PFSK-1 (cell line): Measurements from ENCODE around the gene POLR2I.
A peak's percentile ranks its signal among the peaks of the same experiment; 100 is the strongest.

Experiments
- POLR2AphosphoS5 ChIP-seq: IDR thresholded peaks from 2 replicates; pipeline ENCODE4 v1.6.1; 2012; ENCODE audit warnings: low read depth, mild to moderate bottlenecking, control low read depth, low read length, moderate library complexity
- SIN3A ChIP-seq: IDR thresholded peaks from 2 replicates; pipeline ENCODE4 v1.6.1; 2012; ENCODE audit warnings: mild to moderate bottlenecking, low read length, moderate library complexity, borderline replicate concordance; ENCODE audit not compliant: insufficient read depth
- TAF1 ChIP-seq: IDR thresholded peaks from 2 replicates; pipeline ENCODE4 v1.6.1; 2012; ENCODE audit warnings: low read length, control low read depth, borderline replicate concordance; ENCODE audit not compliant: insufficient read depth
- TF ChIP-seq, protein P1 (sequence below), 2 experiments: IDR thresholded peaks; 2 replicates each; pipeline versions ENCODE4 v1.6.1 to v1.8.0; 2011 to 2012; ENCODE audit warnings: low read depth in 2 of 2, low read length in 2 of 2, control low read depth in 1 of 2, inconsistent platforms in 1 of 2, mild to moderate bottlenecking in 1 of 2, moderate library complexity in 1 of 2; ENCODE audit not compliant: insufficient read depth in 1 of 2

- TF ChIP-seq POLR2AphosphoS5, result peak; percentile 87
- peak; percentile 83; the same call in 1 of the 2 replicates for TF ChIP-seq TAF1
- TF ChIP-seq, protein P1, sequence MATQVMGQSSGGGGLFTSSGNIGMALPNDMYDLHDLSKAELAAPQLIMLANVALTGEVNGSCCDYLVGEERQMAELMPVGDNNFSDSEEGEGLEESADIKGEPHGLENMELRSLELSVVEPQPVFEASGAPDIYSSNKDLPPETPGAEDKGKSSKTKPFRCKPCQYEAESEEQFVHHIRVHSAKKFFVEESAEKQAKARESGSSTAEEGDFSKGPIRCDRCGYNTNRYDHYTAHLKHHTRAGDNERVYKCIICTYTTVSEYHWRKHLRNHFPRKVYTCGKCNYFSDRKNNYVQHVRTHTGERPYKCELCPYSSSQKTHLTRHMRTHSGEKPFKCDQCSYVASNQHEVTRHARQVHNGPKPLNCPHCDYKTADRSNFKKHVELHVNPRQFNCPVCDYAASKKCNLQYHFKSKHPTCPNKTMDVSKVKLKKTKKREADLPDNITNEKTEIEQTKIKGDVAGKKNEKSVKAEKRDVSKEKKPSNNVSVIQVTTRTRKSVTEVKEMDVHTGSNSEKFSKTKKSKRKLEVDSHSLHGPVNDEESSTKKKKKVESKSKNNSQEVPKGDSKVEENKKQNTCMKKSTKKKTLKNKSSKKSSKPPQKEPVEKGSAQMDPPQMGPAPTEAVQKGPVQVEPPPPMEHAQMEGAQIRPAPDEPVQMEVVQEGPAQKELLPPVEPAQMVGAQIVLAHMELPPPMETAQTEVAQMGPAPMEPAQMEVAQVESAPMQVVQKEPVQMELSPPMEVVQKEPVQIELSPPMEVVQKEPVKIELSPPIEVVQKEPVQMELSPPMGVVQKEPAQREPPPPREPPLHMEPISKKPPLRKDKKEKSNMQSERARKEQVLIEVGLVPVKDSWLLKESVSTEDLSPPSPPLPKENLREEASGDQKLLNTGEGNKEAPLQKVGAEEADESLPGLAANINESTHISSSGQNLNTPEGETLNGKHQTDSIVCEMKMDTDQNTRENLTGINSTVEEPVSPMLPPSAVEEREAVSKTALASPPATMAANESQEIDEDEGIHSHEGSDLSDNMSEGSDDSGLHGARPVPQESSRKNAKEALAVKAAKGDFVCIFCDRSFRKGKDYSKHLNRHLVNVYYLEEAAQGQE (IDR thresholded peaks at IDR 0.05; ENCODE audit: insufficient read depth in 1 of 2, low read depth in 2 of 2, low read length in 2 of 2), result no peak; a peak in 1 of 4 replicates
- 0 out of 2 replicates have a peak, but pooled peaks have one; percentile 6 for TF ChIP-seq SIN3A
Measured at GRCh38 chr19:36139473-36140303, 25.0 kb upstream of the POLR2I start, which contains the start of gene CAPNS1.
